ENCODE data around the gene SBK1. TPM values are rescaled to one million over a fixed set of nuclear protein-coding genes. Genes with fewer than 3 reads are reported as not detected.

Gene SBK1
- total RNA-seq, 1 experiment from 2014 or later = 6.7 TPM

DNA sequence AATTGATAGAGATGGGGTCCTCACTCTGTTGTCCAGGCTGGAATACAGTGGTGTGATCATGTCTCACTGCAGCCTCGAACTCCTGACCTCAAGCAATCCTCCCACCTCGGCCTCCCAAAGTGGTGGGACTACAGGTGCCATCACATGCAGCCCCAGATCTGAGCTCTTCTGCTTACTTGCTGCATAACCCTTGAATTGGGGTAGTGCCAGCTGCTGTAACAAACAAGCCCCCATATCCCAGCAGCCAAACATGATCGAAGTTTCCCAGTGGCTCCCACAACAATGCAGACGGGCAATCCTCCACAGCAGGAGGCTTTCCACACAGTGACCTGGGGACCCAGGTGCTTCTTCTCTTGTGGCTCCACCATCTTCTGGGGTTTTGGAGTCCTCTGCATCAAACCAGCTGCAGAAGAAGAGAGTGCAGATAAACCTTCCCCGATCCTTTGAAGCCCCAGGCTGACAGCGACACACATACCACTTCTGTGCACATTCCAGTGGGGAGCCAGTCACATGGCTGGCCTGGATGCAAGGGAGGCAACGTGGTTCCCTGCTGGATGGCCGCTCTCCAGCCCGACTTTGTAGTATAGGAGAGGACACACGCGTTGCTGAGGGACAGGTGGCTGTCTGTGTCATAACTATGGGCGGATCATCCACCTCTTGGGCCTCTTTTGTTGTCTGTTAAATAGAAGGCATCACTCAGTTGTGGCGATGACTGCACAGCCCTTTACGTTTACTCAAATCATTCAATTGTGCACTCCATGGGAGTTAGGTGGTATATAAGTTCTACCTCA, 16.7 kb downstream of the SBK1 start:
- H3K9me3 Mint-ChIP-seq (ENCODE audit: unreplicated experiment) = no peaks in the 10 kb centered on the region
- H3K4me3 ChIP-seq (ENCODE audit: low read depth, low read length) = no peak overlapping the region
- H3K4me3 Mint-ChIP-seq (ENCODE audit: unreplicated experiment) = no peak overlapping the region
- TF ChIP-seq, protein P1, sequence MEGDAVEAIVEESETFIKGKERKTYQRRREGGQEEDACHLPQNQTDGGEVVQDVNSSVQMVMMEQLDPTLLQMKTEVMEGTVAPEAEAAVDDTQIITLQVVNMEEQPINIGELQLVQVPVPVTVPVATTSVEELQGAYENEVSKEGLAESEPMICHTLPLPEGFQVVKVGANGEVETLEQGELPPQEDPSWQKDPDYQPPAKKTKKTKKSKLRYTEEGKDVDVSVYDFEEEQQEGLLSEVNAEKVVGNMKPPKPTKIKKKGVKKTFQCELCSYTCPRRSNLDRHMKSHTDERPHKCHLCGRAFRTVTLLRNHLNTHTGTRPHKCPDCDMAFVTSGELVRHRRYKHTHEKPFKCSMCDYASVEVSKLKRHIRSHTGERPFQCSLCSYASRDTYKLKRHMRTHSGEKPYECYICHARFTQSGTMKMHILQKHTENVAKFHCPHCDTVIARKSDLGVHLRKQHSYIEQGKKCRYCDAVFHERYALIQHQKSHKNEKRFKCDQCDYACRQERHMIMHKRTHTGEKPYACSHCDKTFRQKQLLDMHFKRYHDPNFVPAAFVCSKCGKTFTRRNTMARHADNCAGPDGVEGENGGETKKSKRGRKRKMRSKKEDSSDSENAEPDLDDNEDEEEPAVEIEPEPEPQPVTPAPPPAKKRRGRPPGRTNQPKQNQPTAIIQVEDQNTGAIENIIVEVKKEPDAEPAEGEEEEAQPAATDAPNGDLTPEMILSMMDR (IDR thresholded peaks at IDR 0.05; ENCODE audit: insufficient read depth in 1 of 2, low read depth in 1 of 2, low read length in 1 of 2, severe bottlenecking in 1 of 2, unreplicated experiment in 1 of 2) = no peak
- no TSS peak for BruUV-seq (replicated peaks)
- ChIA-PET POLR2A (no interaction called here), CTCF (no interaction called here)
- H3K4me1 ChIP-seq = no peaks in the 10 kb centered on the region
- no peak for DNase-seq
- no peaks in the 10 kb centered on the region for H3K36me3 ChIP-seq (ENCODE audit: control insufficient read depth, insufficient read depth, low read length)
- intact Hi-C loops (cut with micrococcal nuclease; ENCODE audit: unreplicated experiment) = no loop called here
- H3K27ac Mint-ChIP-seq (ENCODE audit: unreplicated experiment) = no peak overlapping the region
- H3K9me3 ChIP-seq = no peaks in the 10 kb centered on the region
- peaks cover 20% of the 10 kb centered on the region for H3K36me3 Mint-ChIP-seq (ENCODE audit: insufficient read depth, unreplicated experiment)
- H3K27me3 Mint-ChIP-seq (ENCODE audit: insufficient read depth, unreplicated experiment) = no peaks in the 10 kb centered on the region
- no peaks in the 10 kb centered on the region for H3K27me3 ChIP-seq (replicated peaks; ENCODE audit: control insufficient read depth, insufficient read depth, low read length)
- H3K4me1 Mint-ChIP-seq (ENCODE audit: low read depth, unreplicated experiment) = no peaks in the 10 kb centered on the region

DNA sequence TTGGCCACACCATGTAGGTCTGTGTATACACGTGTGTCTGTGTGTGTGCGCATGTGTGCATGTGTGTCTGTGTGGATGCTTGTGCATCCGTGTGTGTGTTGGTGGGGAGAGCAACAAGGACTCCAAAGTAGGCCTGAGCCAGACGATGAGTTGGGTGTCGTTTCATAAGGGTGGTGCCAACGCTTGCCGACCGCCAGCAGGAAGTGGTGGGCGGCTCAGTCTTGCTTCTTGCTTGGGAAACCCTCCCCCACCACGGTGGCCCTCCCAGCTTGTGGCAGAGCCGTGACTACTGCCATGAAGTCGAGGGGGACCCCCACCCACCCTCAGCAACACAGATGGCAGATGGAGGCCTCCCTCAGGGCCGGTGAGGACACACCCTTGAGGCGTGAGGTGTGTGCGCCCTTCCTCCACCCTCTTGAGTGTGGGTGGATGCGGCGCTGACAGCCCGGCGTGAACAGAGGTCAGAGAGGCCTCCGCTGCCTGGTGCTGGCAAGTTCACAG, 17.5 kb downstream of the SBK1 start:
- Histone ChIP-seq H3K4me1 (no peaks in the 10 kb centered on the region), H3K9me3 (no peaks in the 10 kb centered on the region), H3K27me3 (replicated peaks; ENCODE audit: control insufficient read depth, insufficient read depth, low read length) (no peaks in the 10 kb centered on the region), H3K4me3 (ENCODE audit: low read depth, low read length) (no peak overlapping the region), H3K36me3 (ENCODE audit: control insufficient read depth, insufficient read depth, low read length) (no peaks in the 10 kb centered on the region)
- POLR2A ChIA-PET = no interaction called here
- BruUV-seq (replicated peaks) = no TSS peak
- H3K27ac Mint-ChIP-seq (ENCODE audit: unreplicated experiment) = no peak overlapping the region
- CTCF ChIA-PET = no interaction called here
- H3K9me3 Mint-ChIP-seq (ENCODE audit: unreplicated experiment) = no peaks in the 10 kb centered on the region
- H3K4me1 Mint-ChIP-seq (ENCODE audit: low read depth, unreplicated experiment) = no peaks in the 10 kb centered on the region
- peaks cover 19% of the 10 kb centered on the region for H3K36me3 Mint-ChIP-seq (ENCODE audit: insufficient read depth, unreplicated experiment)
- no peaks in the 10 kb centered on the region for H3K27me3 Mint-ChIP-seq (ENCODE audit: insufficient read depth, unreplicated experiment)
- TF ChIP-seq, protein P1 (IDR thresholded peaks at IDR 0.05; ENCODE audit: insufficient read depth in 1 of 2, low read depth in 1 of 2, low read length in 1 of 2, severe bottlenecking in 1 of 2, unreplicated experiment in 1 of 2) = no peak
- no peak overlapping the region for H3K4me3 Mint-ChIP-seq (ENCODE audit: unreplicated experiment)
- DNase-seq = no peak
- intact Hi-C loops (cut with micrococcal nuclease; ENCODE audit: unreplicated experiment) = no loop called here

DNA sequence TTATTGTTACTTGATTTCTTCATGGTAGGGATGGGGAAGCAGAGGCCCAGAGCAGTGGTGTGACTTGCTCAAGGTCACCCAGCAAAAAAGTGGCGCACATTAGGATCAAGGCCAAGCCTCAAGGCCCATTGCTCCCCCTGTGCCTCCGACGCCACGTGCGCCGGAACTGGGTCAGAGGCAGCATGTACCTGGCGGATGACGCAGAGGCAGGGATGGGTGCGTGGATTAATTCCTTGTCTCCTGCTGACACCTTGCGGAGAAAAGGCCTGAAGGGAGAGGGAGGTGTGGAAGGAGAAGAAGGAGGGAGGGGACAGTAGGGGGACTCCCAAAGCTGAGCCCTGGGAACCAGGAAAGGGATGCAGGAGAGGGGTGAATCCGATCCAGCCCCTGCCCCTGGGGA, 18.5 kb downstream of the SBK1 start:
- BruUV-seq (replicated peaks) = no TSS peak
- no peak overlapping the region for H3K4me3 ChIP-seq (ENCODE audit: low read depth, low read length)
- TF ChIP-seq, protein P1 (IDR thresholded peaks at IDR 0.05; ENCODE audit: insufficient read depth in 1 of 2, low read depth in 1 of 2, low read length in 1 of 2, severe bottlenecking in 1 of 2, unreplicated experiment in 1 of 2) = no peak
- Mint-ChIP-seq H3K27ac (ENCODE audit: unreplicated experiment) (peak overlapping the region; percentile 58), H3K9me3 (ENCODE audit: unreplicated experiment) (no peaks in the 10 kb centered on the region), H3K4me1 (ENCODE audit: low read depth, unreplicated experiment) (no peaks in the 10 kb centered on the region), H3K36me3 (ENCODE audit: insufficient read depth, unreplicated experiment) (peaks cover 14% of the 10 kb centered on the region), H3K27me3 (ENCODE audit: insufficient read depth, unreplicated experiment) (no peaks in the 10 kb centered on the region), H3K4me3 (ENCODE audit: unreplicated experiment) (no peak overlapping the region)
- H3K27me3 ChIP-seq (replicated peaks; ENCODE audit: control insufficient read depth, insufficient read depth, low read length) = no peaks in the 10 kb centered on the region
- no peaks in the 10 kb centered on the region for H3K36me3 ChIP-seq (ENCODE audit: control insufficient read depth, insufficient read depth, low read length)
- H3K4me1 ChIP-seq = no peaks in the 10 kb centered on the region
- POLR2A ChIA-PET = no interaction called here
- H3K9me3 ChIP-seq = no peaks in the 10 kb centered on the region
- CTCF ChIA-PET = interaction anchor here (0.6 kb wide), 1 partner anchor 262 kb away, joined by 3 read pairs; no protein-coding TSS in a partner anchor
- no peak for DNase-seq
- intact Hi-C loops (cut with micrococcal nuclease; ENCODE audit: unreplicated experiment) = no loop called here

Measured in Caco-2 (cell line).